Skin epidermis (tissue), 12 donors: Measurements from ENCODE around the gene WDFY1.
A peak's percentile ranks its signal among the peaks of the same experiment; 100 is the strongest.
"Not testable (repeated sequence)": the region's sequence is repeated elsewhere in the genome, so short reads cannot be mapped to it uniquely, and the experiment has no call there.

ENCODE experiments used
- H3K27ac ChIP-seq, 21 experiments: fragments of 200-600 bp; sonication (generic) in 11 of 21; one replicate each; pipeline ENCODE4 v1.5.0; 2020; ENCODE audit warnings: mild to moderate bottlenecking in 3 of 21, inconsistent platforms in 2 of 21, moderate library complexity in 2 of 21
- H3K4me3 ChIP-seq, 7 experiments: fragments of 200-600 bp; sonication (generic) in 2 of 7; one replicate each; pipeline ENCODE4 v1.5.0; 2020; ENCODE audit warnings: inconsistent platforms in 2 of 7, mild to moderate bottlenecking in 2 of 7, moderate library complexity in 1 of 7

The WDFY1 gene

GRCh38 chr2:223959688-223960087, 14.6 kb upstream of the WDFY1 start:
- no peak overlapping the region for H3K27ac ChIP-seq
- H3K4me3 ChIP-seq, result no peak overlapping the region

GRCh38 chr2:223957092-223957851, 12.1 kb upstream of the WDFY1 start, which contains the start of gene MRPL44:
Gene MRPL44, plus strand, starts transcription at chr2:223957463. Its CDS starts 10 bp downstream, at chr2:223957473.
- H3K4me3 ChIP-seq, result peak within 1 kb of the TSS; percentile 69 to 98 (median 86)

GRCh38 chr2:223956300-223956699, 11.2 kb upstream of the WDFY1 start:
- no peak overlapping the region for H3K4me3 ChIP-seq
- H3K27ac ChIP-seq, result peak overlapping the region in 20 of 21 experiments; percentile 79 to 93 (median 88)

More at GRCh38 chr2:223957092-223957851, 12.1 kb upstream of the WDFY1 start, which contains the start of gene MRPL44:
- H3K27ac ChIP-seq, result peak within 1 kb of the TSS in 20 of 21 experiments; percentile 79 to 93 (median 88)

DNA sequence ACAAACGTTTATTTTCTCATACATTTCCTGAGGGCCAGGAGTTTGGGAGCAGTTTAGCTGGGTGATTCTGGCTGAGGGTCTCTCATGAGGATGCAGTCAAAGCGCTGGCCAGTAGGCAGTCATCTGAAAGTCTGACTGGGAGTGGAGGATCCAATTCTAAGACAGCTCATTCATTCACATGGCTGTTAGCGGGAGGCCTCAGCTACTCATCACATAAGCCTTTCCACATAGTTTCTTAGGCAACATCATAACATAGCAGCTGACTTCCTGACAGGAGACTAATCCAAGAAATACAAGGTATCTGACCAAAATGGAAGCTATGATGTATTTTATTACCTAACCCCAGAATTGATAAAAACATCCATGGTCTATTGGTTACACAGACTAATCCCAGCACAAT, 9.3 kb upstream of the WDFY1 start:
- Histone ChIP-seq H3K4me3 (no peak overlapping the region), H3K27ac (no peak overlapping the region)

- Histone ChIP-seq H3K27ac (no peak overlapping the region), H3K4me3 (no peak overlapping the region)
Measured at GRCh38 chr2:223952280-223952968, 7.3 kb upstream of the WDFY1 start.

- H3K4me3 ChIP-seq, result no peak overlapping the region
- H3K27ac ChIP-seq, result peak overlapping the region in 4 of 21 experiments; percentile 5 to 54 (median 33)
Measured at GRCh38 chr2:223950448-223951347, 5.6 kb upstream of the WDFY1 start.

GRCh38 chr2:223949241-223949840, 4.2 kb upstream of the WDFY1 start:
- peak overlapping the region in 5 of 21 experiments; percentile 17 to 54 (median 39) for H3K27ac ChIP-seq
- no peak overlapping the region for H3K4me3 ChIP-seq

DNA sequence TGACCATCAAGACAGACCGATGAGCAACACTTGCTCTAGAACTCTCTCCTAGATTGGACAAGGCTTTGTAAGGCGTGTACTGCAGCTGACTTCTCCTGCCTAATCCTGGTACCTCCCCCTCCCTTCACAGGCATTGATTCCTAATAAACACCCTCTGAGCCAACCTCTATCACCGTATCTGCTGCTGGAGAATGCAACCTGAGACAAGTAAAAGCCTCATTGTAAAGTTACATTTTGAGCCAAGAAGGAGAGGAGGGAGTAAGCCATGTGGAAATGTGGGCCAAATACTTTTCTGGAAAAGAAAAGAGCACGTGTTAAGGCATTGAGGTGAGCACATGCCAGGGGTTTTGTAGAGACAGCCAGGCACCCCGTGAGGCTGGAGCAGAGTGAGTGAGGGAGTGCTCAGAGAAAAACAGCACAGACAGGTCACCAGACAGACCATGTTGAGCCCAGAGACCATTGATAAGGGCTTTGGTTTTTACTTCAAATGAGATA, 2.6 kb upstream of the WDFY1 start:
- Histone ChIP-seq H3K27ac (no peak overlapping the region), H3K4me3 (no peak overlapping the region)

DNA sequence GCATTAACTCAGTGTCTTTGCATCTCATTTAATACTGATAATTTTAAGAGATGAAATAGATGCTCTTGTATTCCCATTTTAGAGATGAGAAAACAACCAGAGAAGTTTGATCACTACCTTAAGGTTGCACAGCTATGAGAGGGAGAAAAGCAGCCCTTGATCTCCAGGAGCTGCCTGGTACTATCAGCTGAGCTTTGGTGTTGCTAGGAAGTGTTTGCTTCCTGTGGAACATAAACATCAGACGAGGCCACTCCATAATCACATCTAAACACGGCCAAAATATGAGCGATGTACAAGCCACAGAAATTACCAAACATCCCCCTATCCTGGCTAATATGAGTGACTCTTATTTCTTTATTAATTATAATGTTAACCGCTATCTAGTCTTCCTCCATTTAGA, 620 bp upstream of the WDFY1 start:
- Histone ChIP-seq H3K4me3 (peak overlapping the region in 4 of 7 experiments; percentile 62 to 99 (median 91)), H3K27ac (peak overlapping the region in 6 of 21 experiments; percentile 95 to 98 (median 96))

DNA sequence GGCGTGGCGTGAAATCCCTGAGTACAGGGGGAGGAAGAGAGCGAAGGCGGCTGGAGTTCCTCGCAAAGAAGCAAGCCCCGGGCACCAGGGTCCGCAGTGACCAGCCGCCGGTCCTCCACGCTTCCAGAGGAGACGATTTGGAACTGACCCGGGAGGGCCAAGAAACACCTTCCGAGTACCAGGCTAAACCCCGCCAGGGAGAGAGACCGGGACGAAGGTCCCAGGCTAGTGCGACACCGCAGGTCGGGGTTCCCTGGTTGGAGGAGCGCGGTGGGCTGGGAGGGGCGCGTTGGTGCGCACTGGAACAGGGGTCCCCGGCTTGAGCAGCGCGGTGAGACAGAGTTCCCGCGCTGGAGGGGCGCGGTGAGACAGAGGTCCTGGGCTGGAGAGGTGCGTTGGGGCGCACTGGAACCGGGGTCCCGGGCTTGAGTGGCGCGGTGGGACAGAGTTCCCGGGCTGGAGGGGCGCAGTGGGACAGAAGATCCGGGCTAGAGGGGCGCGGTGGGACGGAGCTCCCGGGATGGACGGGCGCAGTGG, 901 bp downstream of the WDFY1 start:
- Histone ChIP-seq H3K27ac (peak overlapping the region; percentile 91 to 98 (median 95)), H3K4me3 (peak overlapping the region; percentile 62 to 99 (median 95))

DNA sequence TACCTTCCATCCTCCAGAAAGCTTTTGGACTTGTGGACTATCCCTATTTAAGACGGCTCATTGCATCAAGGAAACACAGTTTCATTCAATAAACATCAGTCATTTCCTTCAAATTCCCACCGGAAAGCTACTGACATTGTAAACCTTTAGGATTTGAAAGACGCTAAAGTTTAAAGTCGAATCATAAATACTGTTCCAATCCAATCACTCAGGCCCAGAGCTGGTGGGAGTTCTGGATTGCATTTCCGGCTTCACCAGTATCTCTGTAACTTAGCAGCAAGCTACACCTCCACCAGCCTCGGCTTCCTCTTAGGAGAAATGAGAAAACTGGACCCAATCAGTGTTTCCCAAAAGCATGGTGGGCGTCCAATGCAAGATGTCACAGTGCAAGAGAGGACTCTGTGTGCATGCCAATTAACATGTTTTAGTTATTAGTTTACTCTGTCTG, 1.6 kb downstream of the WDFY1 start:
- Histone ChIP-seq H3K27ac (peak overlapping the region in 16 of 21 experiments; percentile 32 to 98 (median 96)), H3K4me3 (peak overlapping the region; percentile 62 to 99 (median 95))

DNA sequence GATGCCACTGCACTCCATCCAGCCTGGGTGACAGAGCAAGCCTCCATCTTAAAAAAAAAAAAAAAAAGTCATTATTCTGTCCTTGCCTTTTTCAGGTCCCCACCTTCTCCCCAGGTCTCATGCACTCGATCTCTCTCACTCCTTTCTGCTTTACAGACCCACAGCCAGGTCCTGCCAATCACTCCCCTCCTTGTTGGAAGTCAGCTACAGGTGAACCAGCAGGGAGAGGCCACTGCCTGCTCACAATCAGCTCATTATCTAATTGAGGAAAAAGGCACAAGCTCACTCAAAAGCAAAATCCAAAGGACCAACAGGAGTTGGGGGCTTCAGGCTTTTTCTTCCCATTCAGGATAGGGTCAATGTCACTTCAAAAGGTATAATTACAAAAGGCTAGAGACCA, 2.0 kb downstream of the WDFY1 start:
- peak overlapping the region in 1 of 7 experiments; percentile 92 for H3K4me3 ChIP-seq
- H3K27ac ChIP-seq, result peak overlapping the region in 12 of 21 experiments; percentile 18 to 98 (median 94)

GRCh38 chr2:223941579-223942277, 3.4 kb downstream of the WDFY1 start:
- Histone ChIP-seq H3K4me3 (no peak overlapping the region), H3K27ac (peak overlapping the region in 5 of 21 experiments; percentile 41 to 68 (median 54))

DNA sequence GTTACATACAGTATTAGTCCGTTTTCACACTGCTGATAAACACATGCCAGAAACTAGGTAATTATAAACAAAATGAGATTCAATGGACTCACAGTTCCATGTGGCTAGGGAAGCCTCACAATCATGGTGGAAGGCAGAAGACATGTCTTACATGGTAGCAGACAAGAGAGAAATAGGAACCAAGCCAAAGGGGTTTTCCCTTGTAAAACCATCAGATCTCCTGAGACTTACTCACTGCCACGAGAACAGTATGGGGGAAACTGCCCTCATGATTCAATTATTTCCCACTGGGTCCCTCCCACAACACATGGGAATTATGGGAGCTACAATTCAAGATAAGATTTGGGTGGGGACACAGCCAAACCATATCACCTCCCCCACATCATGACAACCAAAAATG, 5.7 kb downstream of the WDFY1 start:
- not testable (repeated sequence) for H3K4me3 ChIP-seq
- H3K27ac ChIP-seq, result peak overlapping the region in 1 of 21 experiments; percentile 9

DNA sequence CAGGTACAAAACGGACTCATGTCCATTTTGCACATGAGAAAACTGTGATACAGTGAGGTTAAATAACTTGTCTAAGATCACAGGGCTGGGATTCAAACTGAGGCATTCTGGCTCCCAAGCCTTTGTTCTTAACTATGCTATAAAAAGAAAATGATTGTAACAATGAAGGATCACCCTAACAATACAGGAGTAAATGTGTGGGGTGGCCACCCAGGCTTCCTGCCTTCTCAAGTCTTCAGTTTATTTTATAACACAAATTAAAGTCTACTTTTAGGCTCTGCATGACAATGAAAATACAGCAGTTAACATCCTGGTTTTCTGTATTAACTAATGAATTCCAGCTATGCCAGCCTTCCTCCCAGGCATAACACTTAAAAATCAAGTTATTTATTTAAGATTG, 7.6 kb downstream of the WDFY1 start:
- Histone ChIP-seq H3K4me3 (no peak overlapping the region), H3K27ac (peak overlapping the region in 2 of 21 experiments; percentile 37 to 57)

- peak overlapping the region in 5 of 21 experiments; percentile 1 to 57 (median 39) for H3K27ac ChIP-seq
- H3K4me3 ChIP-seq, result no peak overlapping the region
Measured at GRCh38 chr2:223936862-223937326, 8.2 kb downstream of the WDFY1 start.

GRCh38 chr2:223935459-223936125, 9.5 kb downstream of the WDFY1 start:
- H3K4me3 ChIP-seq, result no peak overlapping the region
- H3K27ac ChIP-seq, result peak overlapping the region in 3 of 21 experiments; percentile 39 to 61 (median 57)
